ENCODE data around the gene AKIP1. TPM values are rescaled to one million over a fixed set of nuclear protein-coding genes. Genes with fewer than 3 reads are reported as not detected.

Gene AKIP1
- total RNA-seq, 1 donor from 2014 or later = 25.7 TPM

DNA sequence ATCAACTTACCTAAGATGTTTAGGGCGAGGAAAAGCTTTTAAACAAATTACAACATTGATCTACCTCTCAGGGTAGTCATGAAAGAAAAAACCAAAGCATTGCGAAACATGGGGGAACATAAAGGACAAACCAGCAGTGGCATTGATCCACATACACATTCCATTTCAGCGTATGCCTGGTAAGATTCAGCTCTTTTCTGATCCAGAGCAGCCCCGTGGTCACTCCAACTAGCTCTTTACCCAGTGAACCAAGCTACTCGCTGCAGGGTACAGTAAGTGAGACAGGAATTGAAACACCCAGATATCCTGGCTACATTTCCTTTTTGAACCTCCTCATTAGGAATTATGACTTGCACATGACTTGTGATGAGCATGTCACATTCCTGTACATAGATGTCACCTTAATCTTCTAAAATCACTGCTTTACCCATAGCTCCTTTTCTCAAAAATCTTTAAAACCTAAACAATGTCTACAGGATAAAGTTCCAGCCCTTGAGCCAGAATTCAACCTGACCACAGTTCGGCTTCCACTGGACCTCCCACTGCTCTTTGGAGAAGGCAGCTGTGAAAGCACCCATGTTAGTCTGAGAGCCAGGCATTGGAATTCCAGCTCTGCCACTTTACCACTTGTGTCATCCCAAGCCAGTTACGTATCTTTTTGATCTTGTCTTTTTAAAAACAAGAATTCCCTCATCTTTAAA is 42.9 kb upstream of the AKIP1 start:
- Mint-ChIP-seq H3K27ac (ENCODE audit: unreplicated experiment) (no peak overlapping the region), H3K4me1 (ENCODE audit: low read depth, unreplicated experiment) (peaks cover 27% of the 10 kb centered on the region), H3K4me3 (ENCODE audit: unreplicated experiment) (no peak overlapping the region), H3K36me3 (ENCODE audit: unreplicated experiment) (no peaks in the 10 kb centered on the region), H3K27me3 (ENCODE audit: unreplicated experiment) (peaks cover 4% of the 10 kb centered on the region), H3K9me3 (ENCODE audit: unreplicated experiment) (peaks cover 5% of the 10 kb centered on the region)
- TF ChIP-seq, protein P1, sequence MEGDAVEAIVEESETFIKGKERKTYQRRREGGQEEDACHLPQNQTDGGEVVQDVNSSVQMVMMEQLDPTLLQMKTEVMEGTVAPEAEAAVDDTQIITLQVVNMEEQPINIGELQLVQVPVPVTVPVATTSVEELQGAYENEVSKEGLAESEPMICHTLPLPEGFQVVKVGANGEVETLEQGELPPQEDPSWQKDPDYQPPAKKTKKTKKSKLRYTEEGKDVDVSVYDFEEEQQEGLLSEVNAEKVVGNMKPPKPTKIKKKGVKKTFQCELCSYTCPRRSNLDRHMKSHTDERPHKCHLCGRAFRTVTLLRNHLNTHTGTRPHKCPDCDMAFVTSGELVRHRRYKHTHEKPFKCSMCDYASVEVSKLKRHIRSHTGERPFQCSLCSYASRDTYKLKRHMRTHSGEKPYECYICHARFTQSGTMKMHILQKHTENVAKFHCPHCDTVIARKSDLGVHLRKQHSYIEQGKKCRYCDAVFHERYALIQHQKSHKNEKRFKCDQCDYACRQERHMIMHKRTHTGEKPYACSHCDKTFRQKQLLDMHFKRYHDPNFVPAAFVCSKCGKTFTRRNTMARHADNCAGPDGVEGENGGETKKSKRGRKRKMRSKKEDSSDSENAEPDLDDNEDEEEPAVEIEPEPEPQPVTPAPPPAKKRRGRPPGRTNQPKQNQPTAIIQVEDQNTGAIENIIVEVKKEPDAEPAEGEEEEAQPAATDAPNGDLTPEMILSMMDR (IDR thresholded peaks at IDR 0.05; ENCODE audit: partially characterized antibody, unreplicated experiment) = no peak
- DNase-seq = no peak

DNA sequence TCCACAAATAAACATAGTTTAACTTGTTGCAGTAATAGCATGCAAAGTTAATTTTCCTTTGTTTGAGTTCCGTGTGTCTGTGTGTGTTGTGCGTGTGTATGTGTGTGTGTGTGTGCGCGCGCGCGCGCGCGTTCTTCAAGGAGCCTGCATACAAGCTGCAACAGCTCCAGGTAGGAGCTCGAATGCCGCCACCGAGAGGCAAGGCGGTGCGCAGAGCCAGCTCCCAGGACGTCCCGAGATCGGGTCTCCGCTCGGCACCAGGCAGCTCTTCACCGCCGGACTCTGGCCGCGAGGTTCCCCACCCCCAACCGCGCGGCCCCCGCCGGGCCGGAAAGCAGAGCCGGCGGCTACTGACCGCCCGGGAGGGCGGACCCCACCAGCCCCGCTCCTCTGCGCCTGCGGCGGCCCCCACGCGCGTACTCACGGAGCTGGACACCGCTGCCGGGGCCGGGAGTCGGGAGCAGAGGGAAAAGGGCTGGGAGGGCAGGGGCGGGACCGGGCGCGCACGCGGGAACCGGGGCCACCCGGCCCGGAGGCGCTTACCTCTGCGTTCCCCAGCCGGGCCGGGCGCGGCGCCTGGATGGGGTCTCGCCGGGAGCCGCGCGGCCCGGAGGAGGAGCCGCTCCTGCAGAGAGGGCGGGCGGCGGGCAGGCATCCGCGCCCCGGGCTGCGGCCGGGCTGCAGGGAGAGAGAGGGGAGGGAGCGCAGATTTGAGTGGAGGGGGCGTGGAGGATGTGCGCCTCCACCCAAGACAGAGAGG is 40.4 kb upstream of the AKIP1 start:
- peak; percentile 69 for DNase-seq
- Mint-ChIP-seq H3K27ac (ENCODE audit: unreplicated experiment) (peak overlapping the region; percentile 48), H3K9me3 (ENCODE audit: unreplicated experiment) (peaks cover 2% of the 10 kb centered on the region), H3K36me3 (ENCODE audit: unreplicated experiment) (no peaks in the 10 kb centered on the region), H3K4me3 (ENCODE audit: unreplicated experiment) (peak overlapping the region; percentile 88), H3K4me1 (ENCODE audit: low read depth, unreplicated experiment) (peaks cover 9% of the 10 kb centered on the region), H3K27me3 (ENCODE audit: unreplicated experiment) (peaks cover 2% of the 10 kb centered on the region)
- TF ChIP-seq, protein P1 (IDR thresholded peaks at IDR 0.05; ENCODE audit: partially characterized antibody, unreplicated experiment) = no peak

DNA sequence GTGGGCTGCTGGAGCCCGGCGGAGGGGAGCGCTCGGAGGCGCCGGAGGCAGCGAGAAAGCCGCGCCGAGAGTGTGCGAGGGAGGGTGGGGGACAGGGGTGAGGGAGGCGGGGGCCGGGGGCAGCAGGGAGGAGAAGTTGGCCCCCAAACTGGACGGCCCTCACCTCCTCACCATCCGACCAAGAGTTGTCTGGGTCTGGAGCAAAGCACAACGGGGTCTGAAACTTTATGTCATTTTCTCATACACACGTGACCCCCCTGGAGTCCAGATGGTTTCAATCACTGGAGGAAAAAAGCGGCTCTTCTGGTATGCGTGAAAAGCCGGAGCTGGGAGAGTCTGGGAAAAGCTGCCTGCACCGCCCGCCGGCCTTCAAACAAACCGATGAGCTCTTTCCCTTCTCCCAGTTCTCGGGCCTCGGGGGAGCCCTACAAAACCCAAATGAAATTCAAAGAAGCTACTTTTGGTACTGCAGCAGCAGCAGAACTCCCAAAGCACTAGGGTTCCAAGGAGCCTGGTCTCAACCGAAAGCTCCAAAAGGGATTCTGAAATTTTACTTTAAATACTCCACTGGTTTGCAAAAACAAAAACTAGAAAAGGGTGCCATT is 39.7 kb upstream of the AKIP1 start:
- Mint-ChIP-seq H3K9me3 (ENCODE audit: unreplicated experiment) (peaks cover 2% of the 10 kb centered on the region), H3K36me3 (ENCODE audit: unreplicated experiment) (no peaks in the 10 kb centered on the region), H3K4me1 (ENCODE audit: low read depth, unreplicated experiment) (peaks cover 9% of the 10 kb centered on the region), H3K27me3 (ENCODE audit: unreplicated experiment) (peaks cover 2% of the 10 kb centered on the region), H3K27ac (ENCODE audit: unreplicated experiment) (peak overlapping the region; percentile 38), H3K4me3 (ENCODE audit: unreplicated experiment) (peak overlapping the region; percentile 83)
- TF ChIP-seq, protein P1 (IDR thresholded peaks at IDR 0.05; ENCODE audit: partially characterized antibody, unreplicated experiment) = no peak
- peak; percentile 45 for DNase-seq

DNA sequence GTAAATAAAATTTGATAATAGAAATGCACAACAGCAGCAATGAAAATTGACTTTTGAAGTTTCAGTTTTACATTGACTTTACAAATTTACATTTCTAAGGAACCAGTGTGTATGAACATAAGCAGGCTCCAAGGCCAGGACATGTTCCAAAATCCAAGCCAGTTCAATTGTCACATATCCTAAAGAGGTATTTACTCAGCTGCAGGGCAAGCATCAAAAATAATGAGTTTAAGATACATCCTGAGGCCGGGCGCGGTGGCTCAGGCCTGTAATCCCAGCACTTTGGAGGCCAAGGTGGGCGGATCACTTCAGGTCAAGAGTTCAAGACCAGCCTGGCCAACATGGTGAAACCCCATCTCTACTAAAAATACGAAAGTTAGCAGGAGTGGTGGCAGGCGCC is 39.0 kb upstream of the AKIP1 start:
- Mint-ChIP-seq H3K36me3 (ENCODE audit: unreplicated experiment) (no peaks in the 10 kb centered on the region), H3K4me1 (ENCODE audit: low read depth, unreplicated experiment) (peaks cover 9% of the 10 kb centered on the region), H3K27me3 (ENCODE audit: unreplicated experiment) (peaks cover 2% of the 10 kb centered on the region), H3K9me3 (ENCODE audit: unreplicated experiment) (peaks cover 2% of the 10 kb centered on the region), H3K4me3 (ENCODE audit: unreplicated experiment) (no peak overlapping the region), H3K27ac (ENCODE audit: unreplicated experiment) (no peak overlapping the region)
- TF ChIP-seq, protein P1 (IDR thresholded peaks at IDR 0.05; ENCODE audit: partially characterized antibody, unreplicated experiment) = no peak
- no peak for DNase-seq

All from glutamatergic neuron (in vitro differentiated cells).